Ammon's horn (tissue), 1 donor: ENCODE results near the gene UBE2E3.
"Not testable (repeated sequence)": the region's sequence is repeated elsewhere in the genome, so short reads cannot be mapped to it uniquely, and the experiment has no call there.

Experiments used
- DNase-seq: peaks from one replicate; pipeline ENCODE4 v3.0.0-alpha.2; 2016; ENCODE audit warnings: low spot score

UBE2E3 gene

DNA sequence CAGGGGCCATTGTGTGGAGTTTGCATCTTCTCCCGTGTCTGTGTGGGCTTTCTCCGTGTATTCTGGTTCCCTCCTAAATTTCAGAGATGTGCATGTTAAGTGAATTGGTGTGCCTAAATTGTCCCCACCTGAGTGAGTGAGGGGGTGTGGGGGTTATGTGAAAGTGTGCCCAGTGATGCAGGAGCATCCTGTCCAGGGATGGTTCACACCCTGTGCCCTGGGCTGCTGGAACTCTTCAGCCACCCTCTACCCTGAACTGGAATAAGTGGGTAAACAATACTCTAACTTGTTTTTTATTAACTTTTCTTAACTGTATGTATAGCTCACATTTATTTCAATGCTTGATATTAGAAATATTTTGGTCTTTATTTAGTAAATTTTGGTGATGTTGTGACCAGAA is 56.0 kb downstream of the UBE2E3 start:
- no peak for DNase-seq

DNA sequence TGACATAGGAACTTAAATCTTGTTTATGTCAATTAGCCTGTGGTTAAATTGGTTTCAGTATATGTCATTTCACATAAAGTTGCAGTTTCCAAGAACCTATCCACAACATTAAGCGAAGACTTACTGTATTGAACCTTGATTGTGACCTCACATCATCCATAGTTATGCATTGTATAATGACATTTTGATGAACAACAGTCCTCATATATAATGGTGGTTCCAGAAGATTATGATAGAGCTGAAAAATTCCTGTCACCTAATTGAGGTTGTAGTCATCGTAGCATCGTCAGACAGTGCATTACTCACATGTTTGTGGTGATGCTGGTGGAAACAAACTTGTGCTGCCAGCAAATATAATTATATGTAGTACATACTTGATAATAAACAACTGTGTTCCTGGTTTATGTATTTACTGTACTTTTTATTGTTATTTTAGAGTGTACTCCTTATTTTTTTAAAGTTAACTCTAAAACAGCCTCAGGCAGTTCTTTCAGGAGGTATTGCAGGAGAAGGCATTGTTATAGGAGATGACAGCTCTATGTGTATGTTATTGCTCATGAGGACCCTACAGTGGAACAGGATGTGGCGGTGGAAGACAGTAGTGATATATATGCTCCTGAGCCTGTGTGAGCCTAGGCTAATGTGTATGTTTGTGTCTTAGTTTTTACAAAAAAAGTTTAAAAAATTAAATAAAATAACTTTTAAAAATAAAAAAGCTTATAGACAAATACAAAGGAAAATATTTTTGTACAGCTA is 56.6 kb downstream of the UBE2E3 start:
- DNase-seq, result no peak

DNA sequence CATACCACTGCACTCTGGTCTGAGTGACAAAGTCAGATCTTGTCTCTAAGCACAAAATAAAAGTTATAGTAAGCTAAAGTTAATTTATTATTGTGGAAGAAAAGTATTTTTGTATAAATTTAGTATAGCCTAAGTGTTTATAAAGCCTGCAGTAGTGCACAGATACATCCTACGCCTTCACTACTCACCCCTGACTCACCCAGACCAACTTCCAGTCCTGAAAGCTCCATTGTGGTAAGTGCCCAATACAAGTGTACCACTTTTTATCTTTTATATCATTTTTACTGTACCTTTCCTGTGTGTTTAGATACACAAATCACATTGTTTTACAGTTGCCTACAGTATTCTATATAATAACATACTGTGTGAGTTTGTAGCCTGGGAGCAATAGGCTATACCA is 57.5 kb downstream of the UBE2E3 start:
- no peak for DNase-seq

DNA sequence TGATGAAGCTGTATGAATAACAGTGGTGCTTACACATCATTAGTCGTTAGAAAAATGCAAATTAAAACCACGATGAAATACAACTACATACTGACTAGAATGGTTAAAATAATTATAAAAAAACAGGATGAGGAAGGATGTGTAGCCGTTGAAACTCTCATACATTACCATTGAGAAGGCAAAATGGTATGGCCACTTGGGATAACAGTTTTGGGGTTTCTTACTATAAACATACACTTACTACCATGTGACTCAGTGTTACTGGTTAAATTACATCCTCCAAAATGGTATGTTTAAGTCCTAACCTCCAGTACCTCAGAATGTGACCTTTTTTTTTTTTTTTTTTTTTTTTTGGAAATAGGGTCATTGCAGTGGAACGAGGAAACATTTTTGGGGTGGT is 58.4 kb downstream of the UBE2E3 start:
- DNase-seq, result no peak

DNA sequence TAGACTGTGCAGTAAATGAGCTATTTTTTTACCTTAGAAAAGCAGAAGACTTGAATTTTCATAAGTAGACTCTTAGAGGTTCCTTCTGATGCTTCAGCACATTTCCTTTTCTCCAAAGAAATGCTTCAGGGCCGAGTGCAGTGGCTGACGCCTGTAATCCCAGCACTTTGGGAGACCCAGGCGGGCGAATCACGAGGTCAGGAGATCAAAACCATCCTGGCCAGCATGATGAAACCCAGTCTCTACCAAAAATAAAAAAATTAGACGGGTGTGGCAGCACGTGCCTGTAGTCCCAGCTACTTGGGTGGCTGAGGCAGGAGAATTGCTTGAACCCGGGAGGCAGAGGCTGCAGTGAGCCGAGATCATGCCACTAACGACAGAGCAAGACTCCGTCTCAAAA is 60.4 kb downstream of the UBE2E3 start:
- DNase-seq, result not testable (repeated sequence)

DNA sequence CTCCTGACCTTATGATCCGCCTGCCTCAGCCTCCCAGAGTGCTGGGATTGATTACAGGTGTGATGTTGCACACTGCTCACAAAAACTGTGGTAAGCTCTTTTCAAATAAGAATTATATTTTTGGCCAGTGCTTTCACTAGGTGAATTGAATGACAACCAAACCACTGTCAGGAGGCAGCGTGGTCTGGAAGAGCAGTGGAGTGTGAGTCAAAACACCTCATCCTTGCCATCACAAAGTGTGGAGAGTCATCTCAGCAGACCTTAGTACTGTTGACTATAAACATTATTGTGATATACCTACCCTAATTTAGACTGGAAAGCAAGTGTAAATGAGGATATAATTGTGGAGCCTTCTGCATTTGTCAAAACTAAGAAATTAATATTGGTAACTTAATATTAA is 61.3 kb downstream of the UBE2E3 start:
- DNase-seq, result no peak

DNA sequence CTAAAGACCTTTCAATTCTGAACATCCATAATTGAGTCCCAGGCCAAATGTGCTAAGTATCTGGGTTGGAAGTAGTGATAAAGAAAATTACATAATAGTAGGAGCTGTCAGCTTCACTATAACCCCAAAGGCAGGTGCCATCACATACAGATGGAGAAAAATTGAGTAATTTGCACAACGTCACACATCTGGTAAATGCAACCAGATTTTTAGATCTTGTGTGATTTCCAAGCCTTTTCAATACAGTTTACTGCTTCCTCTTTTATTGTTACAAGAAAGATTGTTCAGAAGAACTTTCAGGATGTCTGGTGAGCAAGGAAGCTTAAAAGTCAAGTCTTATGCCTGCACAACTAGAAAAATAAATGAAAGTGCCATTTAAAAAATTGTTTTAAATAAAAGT is 62.3 kb downstream of the UBE2E3 start:
- DNase-seq, result no peak

DNA sequence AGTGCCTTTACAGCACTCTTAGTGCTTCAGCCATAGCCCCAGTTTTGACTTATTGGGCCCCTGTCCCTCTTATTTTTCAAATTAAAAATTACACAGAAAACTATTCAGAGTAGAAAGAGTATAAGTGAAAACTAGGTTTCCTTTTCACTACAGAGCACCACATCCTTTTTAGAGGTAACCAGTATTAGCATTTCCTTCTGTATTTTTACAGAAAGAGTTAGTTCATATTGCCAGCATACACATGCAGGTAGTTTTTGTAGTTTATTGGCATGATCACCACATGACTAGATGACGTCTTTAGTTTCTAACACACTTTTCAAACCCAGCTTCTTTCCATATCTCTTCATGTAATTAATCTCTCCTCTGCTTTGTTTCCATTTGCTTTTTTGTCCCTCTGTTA is 66.4 kb downstream of the UBE2E3 start:
- no peak for DNase-seq

DNA sequence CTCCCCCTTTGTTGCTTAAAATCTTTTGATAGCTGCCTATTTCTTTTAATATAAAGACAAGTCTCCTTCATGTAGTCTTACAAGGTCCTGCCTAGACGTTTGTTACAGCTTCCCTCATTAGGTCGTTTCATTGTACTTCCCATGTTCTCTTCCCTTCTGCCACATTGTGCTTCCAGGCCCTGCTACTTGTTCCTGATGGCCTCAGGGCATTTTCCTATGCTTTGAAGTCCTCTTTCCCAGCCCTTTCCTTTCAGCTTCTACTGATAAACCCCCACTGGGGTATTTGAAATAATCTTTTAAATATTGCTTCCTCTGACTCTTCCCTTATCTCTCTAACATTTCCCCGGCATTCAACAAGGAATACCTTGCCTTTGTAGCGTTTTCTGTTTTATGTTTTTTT is 67.4 kb downstream of the UBE2E3 start:
- no peak for DNase-seq

DNA sequence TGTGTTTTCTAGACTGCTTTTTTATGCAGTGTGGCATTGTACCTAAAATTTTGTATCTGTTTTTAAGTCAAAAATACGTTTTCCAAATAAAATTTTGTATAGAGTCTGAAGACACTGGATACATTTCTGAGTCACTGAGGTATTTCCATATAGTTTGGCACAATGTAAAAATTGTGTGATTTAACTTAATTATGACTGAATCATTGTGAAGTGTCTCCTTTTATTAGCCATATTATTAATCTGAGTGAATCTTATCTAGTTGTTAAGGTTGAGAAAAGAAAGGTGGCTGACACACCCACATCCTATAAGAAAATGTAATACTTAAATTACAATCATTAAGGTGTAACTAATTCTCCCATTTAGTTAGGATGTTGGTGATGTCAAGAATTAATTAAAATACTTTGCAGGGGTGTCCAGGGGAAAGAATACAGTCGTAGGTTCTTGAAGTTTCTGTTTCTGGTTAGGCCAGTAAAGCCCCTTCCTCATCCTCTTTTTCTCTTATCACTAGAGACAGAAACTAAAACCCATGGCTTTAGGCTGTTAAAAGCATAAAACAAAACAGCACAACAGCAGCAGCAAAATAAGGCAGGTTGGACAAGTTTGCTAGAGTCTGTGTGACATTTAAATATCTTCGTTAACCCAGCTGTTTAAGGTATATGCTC is 71.6 kb downstream of the UBE2E3 start:
- DNase-seq, result no peak

DNA sequence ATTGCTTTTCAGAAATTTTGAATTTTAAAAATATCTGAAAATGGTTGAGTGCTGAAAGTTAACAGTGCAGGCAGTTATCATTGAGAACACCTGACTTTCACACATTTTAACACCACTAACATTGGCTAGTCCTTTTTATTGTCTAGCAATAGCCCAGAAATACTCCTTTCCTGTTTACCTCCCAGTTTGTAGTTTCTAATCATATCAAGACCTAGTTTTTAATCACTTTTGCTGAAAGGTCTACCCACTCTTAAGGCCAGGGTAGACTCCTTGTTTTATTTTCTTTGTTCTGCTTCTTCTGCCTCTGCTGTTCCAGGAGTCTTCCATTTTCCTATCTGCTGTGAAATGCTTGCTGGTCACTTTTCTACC is 72.1 kb downstream of the UBE2E3 start:
- no peak for DNase-seq

DNA sequence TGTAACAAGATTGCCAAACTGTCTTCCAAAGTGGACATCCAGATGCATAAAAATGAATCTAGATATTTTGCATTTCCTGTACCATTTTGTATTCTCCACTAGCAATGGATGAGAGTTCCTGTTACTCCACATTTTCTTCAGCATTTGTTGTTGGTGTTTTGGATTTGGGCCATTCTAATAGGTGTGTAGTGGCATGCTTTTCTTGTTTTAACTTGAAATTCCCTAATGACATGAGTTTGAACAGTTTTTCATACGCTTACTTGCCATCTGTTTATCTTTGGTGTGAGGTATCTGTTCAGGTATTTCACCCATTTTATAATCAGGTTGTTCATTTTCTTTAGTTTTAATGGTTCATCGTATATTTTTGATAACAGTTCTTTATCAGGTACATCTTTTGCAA is 73.9 kb downstream of the UBE2E3 start:
- DNase-seq, result no peak

DNA sequence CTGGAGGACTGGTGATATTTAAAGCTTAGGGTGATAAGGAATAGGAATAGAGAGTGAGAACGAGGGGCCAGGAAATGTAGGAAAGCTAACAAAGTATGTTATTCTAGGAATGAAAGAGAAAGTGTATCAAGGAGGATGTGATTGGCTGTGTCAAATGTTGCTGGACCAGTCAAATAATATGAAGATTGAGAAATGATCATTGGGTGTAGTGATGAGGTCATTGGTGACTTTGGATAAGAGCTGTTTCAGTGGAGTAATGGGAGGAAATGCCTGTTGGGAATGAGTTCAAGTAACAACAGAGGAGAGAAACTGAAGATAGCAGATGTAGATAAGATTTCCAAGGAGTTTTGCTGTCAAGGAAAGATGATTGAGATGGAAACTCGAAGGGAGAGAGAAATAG is 74.4 kb downstream of the UBE2E3 start:
- DNase-seq, result no peak

DNA sequence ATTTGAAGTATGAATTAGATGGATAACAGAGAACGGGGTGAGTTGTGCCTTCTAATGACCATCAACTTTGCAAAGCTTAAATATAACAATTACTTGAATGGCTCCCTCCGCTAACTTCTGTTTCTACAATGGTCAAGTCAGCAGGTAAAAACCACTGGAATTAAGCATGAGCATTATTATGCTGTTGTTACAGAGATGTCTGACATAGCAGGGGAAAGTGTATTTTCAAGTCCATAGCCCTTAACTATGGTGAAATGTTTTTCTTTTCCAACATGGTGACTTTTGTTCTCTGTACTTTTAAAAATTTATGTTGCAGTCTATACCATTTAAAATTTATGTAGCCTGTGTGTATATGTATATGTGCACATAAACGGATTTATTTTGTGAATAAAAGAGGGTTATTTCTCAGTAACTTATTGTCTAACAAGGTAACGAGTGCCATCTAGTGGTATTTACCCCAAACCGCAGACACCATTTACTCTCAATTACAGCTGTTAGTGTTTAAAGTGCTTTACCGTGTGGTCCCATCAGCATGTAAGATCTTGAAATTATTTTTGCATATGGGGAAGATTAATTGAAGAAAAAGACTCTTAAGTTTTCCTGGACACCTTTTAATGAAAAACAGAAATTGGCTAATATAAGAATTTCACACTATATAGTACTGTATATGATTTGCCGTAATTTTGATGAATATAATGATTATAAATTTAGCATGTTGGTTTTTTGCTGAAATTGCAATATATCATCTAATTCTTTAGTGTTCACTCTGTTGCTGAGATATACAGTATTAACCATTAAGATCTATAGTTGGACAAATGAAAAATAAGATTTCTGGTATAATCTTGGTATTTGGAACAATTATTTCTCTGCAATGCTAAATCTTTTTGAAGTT is 78.2 kb downstream of the UBE2E3 start:
- peak; percentile 23 for DNase-seq

DNA sequence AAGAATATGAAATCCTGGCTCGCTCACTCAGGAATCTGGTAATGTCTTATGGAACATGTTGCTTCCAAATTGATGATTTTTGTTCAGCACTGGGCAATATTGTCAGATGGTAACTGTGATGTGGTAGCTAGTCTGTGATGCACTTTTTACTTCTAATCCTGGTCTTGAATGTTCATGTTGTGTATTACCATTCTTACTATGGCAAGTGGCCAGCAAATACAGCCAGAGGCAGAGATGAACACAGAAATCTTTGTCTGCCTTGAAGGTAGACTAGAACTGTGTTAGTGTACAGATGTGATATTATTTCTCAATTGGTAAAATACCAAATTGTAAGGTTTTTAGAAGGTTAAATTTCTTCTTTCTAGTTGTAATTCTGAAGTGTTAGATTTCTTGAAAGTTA is 83.3 kb downstream of the UBE2E3 start:
- peak; percentile 9 for DNase-seq

DNA sequence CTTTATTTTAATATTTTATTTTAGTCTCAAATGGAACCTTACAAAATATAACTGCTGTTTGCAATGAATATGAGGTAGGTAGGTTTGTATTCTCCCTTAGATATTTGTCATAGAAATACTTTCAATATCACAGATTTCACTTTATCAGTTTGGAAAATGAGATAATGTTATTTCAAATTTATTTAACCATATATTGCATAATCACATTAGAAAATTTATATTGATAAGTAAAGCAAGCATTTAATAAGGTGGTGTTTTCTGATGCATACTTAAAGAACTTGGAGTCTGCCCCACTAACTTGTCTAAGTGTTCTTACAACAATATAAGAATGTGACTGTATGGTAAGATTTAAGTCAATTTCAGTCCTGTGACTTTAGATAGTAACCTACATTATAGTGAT is 85.1 kb downstream of the UBE2E3 start:
- DNase-seq, result no peak

DNA sequence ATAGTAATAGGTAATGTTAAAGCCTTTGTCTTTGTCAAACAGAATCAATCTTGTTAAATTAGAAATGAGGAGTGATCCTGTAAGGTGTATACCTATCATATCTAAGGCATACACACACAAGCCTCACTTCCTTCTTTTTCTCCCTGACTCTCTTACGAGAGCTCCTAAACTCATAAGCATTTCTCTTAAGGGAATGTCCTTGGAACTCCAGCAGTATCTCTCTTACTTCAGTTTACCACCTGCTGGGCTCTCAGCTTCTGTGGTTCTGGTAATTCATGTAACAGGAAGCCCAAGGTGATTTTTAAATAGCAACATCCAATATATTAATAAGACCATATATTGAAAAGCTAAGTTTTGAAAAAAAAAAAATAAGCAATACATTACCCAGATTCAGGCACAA is 85.9 kb downstream of the UBE2E3 start:
- DNase-seq, result no peak

DNA sequence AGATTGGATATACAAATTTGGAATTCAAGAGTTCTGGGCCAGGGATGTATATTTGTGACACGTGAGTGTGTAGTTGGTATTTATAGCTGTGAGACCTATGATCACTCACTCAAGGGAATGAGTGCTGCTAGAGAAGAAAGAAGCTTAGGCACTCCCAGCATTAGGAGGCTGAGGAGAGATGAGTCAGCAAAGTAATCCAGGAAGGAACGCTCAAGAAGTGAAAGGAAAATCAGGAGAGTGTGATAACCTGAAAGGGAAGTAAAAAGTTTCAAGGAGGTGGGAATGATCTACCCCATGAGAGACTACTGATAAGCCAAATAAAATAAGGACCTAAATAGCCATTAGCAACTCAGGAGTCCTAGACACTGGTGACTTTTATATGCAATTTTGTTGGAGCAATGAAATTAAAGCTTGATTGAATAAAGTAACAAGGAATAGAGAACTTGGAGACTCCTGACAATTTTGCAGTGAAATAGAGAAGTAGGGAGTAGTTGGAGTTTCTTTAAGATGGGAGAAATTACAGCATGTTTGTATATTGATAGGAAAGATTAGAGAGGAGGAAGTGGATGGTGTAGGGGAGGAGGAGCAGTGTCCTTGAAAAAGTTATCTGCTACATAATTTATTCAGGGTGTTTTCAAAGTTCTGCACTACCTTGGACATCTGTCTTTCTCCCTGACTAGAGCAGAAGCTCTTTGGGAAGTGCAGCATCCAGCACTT is 89.9 kb downstream of the UBE2E3 start:
- DNase-seq, result no peak

DNA sequence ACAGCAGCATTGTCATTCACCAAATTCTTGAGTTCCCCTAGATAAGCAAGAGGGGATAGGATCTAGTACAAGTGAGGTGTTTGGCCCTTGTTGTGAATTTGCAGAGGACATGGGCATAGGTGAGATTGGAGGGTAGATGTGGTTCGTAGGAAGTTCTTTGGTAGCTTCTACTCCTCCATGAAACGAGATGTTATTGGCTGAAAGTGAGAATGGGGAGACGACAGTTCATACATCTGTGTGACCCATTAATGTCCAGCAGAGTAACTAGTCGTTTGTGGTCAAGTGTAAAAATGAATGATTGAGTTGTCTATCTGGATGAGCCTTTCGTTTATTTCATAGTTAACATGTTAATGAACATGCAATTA is 90.4 kb downstream of the UBE2E3 start:
- DNase-seq, result no peak

DNA sequence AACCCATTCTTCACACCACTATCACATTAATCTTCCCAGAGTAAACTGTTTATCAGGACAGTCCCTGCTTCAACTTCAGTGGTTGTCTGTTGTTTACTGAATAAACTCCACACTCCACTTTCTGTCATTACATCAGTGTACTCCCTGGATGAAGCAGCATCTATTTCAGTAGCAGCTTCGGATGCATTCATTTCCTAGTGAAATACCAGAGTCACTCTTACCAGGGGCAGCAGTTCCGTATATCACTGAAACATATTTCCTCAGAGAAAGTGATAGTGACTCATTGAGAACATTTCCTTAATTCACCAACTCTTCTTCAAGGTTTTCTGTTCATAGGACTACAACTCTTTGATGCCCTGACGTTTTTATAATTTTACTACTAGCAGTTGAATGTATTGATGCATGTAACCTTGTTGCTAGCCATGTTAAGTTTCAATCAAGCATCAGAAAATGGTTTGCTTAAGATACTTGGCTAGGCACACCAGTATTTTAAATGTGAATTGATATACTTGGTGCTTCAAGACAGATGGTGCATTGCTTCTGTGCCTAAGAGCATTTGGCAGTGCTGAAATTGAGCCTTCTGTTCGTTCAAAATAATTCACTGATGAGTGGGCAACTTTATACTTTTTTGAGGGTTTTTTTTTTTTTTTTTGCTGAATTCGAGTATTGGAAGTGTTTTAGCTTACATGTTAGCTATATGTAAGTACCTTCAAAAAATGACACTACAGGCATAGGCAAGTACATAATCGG is 92.3 kb downstream of the UBE2E3 start:
- DNase-seq, result peak; percentile 36

DNA sequence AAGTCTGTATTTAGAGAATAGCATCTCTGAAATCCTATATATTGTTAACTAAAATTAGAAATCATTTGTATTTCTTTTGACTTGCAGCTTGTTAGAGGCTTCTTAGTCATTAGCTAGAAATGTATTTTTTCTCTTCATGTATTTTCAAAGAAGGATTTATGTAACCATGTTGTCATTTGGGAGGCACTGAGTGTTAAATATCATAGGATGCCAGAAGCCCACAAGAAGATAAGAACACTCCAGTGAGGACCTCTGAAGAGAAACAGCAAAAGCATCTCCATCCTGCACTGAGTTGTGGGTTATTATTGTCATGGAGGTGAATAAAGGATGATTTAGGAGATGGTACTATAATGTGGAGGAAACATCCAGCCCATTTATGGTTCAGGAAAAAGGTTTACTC is 93.5 kb downstream of the UBE2E3 start:
- no peak for DNase-seq

DNA sequence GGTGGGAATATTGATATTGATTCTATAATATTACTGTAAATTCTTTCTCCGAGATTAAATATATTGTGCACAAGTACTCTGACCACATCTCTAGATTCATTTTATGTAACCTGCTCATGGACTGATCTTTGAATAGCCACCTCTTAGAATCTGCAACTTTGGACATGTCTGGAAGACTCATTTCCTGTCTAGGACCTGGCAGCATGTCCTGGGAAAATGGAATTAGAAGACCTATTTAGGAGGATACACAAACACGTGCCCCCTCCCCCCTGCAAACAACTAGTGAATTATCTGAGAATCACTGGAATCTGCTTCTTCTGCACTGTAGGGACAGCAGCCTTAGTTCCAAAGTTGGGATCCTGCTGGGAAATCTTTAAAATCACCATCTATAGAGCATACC is 94.1 kb downstream of the UBE2E3 start:
- DNase-seq, result no peak
